Iris pigment epithelial cell (primary cell): ENCODE measurements around the gene NT5C1A.
A peak's percentile ranks its signal among the peaks of the same experiment; 100 is the strongest.

Experiments used
- DNase-seq: peaks from one replicate; pipeline ENCODE4 v3.0.0-alpha.2; 2011; ENCODE audit warnings: low read depth

The NT5C1A gene

GRCh38 chr1:39635871-39636210, 36.1 kb downstream of the NT5C1A start:
- no peak for DNase-seq

DNA sequence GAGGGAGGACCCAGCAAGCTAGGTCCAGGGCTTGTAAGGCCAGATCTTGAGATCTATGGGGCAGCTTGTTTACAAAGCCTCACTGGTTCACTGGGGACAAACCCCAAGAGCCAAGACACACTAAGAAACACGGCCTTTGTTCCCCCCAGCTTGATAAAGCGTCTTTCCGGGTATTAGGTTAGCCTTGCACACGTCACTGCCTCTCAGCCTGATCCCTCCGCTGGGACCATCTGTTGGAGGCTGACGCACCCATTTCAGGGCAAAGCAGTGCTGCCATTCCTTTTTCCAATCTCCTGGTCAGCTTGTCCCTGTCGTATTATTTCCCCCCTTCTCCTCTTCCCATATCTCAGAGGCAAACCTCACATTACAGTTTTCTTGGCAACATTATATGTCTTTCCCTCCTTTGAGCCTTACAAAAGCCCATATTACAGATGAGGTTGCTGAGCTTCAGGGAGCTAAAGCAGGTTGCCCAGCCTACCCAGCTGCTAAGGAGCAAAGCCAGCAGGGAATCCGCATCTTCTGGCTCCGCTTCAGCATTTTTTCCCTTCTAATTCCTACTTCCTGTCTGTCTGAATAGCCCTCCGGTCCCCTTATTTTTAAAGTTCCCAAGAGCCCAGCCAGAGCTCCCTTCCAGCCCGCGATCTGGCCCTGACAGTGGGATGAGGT, 36.6 kb downstream of the NT5C1A start:
- DNase-seq: no peak

DNA sequence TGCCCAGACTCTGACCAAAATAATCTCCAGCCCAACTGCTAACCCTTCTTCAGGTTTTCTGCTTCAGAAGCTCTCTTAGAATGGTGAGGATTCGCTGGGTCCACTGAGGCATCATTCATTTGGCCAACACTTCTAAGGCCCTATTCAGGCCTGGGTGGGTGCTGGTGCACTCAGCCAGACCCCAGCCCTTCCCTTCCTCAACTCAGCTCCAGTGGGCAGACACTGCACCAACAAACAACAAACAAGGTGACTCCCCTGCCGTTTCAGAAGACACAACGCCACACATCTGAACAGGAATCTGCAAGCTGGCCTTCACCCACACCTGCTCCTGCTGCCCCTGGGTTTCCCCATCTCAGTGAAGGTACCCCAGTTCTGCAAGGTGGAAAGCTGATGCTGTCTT, 38.5 kb downstream of the NT5C1A start:
- no peak for DNase-seq

DNA sequence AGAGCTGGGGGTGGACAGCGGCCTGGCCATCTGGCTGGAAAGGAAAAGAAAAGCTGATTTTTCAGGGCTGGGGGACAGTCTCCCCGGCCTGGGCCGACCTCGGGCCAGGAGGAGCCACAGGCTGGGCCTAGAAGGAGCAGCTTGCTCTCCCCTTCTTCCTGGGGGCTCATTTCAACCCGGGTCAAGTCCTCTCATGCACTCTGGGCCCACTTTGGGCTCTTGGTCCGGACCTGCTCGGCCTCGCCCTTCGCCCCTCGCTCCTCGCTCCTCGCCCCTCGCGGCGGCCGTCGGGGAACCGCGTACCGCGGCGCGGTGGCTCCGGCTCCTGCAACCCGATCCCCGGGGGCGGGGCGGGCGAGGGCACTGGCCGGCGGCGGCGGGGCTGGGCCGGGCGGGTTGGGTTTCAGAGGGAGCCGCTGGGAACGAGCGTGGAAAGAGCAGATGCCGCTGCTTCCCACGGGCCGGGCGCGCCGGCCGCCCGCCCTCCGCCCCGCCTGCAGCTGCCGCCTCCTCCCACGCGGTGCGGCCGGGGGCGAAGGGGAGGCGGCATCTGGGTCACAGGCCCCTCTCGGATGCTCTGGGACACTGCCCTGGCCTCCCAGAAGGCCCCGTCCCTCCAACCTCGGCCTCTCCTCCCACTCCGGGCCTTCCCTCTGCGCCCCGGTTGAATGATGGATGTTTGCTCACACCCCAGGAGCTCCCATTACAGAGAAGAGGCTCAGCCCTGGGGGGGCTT, 39.1 kb downstream of the NT5C1A start:
- DNase-seq: peak; percentile 73

DNA sequence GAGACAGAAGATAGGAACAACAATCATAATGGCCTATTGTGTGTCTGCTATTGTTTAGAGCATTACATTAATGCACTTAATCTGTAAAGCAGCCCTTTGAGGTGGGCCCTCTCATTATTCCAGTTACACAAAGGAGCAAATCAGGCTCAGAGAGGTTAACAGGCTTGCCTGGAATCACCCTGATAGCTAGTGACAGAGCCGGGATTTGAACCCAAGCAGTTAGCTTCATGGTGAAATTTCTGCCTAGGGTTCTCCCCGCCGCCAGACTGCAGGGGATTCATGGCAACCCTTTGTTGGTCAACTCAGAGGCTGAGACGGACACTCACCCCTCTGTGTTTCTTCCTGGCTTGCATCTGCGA, 39.6 kb downstream of the NT5C1A start:
- no peak for DNase-seq

- DNase-seq: no peak
Observed at GRCh38 chr1:39631361-39632322, 40.3 kb downstream of the NT5C1A start.

DNA sequence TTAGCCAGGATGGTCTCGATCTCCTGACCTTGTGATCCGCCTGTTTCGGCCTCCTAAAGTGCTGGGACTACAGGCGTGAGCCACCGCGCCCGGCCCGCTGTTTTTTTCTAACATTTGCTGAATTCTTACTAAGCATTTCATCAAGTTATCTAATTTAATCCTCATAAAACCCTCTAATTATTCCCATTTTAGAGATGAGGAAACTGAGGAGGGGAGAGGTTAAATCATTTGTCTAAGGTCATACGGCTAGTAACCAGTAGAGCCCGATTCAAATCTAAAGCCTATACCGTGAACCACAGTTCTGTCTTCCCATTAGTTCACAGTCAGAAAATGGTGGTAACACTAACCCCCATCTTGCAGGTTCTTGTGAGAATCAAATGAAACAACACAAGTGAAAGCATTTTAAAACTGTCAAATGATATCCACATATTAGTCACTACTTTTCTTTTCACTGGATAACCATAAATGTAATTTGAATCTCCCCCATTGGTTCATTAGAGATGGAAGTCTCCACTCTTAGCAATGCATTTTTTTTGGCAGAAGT, 43.0 kb downstream of the NT5C1A start:
- no peak for DNase-seq

- DNase-seq: no peak
Observed at GRCh38 chr1:39626646-39627045, 45.3 kb downstream of the NT5C1A start.

GRCh38 chr1:39625462-39626273, 46.2 kb downstream of the NT5C1A start:
- DNase-seq: peak; percentile 56

DNA sequence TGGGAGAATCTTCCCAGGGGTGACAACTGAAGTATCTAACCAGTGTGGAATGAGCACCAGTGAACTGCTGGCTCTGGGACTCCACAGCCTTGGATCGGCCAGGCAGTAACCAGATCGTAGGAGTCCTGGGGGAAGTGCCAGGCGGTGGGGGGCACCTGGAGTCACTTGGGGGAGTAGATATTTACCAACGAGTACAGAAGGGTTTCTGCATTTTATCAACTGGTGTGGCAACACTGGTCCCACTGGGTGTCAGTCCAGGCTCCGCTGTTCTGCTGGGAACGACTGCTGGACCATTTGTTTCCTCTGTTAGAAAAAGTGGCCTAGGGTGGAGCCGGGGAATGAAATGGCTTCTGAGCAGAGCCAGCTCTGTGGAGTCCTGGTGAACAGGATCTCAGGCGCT, 46.9 kb downstream of the NT5C1A start:
- no peak for DNase-seq

DNA sequence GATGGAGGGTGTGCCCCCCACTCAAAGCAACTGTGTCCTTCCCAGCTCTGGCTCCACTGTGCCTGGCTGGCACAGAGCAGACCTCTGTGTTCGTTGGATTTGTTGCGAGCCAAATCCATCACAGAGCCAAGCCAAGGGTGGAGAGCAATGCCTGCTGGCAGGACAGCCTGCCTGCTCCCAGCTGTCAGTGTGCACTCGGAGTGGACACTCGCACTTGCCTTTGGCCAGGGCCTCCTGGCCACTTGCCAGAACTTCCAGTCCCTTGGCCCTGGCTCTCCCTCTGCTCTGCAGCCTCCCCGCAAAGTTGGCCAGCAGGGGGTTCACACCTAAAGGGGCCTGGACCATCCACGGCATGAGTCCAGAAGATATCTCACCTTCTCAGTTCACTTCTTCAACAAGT, 48.9 kb downstream of the NT5C1A start:
- no peak for DNase-seq

DNA sequence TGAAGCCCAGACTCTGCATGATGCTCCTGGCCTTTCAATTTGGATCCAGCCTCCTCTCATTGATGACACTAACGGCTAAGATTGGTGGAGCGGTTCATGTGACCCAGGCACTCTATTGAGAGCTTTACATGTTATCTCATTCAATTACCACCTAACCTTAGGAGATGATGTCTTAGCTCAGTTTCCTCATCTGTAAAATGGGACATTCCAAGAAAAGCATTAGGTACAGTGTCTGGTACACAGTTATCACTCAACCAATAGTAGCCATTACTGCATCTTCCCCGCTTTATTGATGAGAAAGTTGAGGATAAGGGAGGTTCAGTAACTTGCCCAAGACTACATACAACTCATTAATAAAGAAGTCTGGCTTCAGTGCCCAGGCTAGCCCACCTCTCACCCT, 49.5 kb downstream of the NT5C1A start:
- no peak for DNase-seq

DNA sequence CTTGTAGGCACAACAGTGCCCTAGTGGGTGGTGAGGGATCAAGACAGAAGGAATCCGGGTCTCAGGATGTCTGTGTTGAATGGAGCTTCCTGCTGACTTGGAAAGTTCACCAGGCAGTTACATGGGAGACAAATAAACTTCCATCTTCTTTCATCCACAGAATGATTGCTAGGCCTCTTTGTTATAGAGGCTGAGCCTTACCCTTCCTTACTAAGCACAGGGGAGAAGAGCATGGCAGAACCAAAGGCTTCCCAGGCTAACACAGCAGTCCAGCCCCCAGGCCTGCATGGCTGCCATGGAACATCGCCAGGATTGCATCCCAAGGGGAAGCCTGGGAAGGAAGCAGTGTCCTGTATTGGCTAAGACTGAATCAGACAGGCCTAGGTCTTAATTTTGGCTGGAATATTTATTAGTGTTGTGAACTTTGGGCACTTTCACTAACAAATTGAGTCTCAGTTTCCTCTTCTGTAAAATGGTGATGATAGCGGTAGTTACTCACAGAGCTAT, 51.2 kb downstream of the NT5C1A start:
- DNase-seq: no peak

- no peak for DNase-seq
Observed at GRCh38 chr1:39617488-39618049, 54.3 kb downstream of the NT5C1A start.

- DNase-seq: no peak
Observed at GRCh38 chr1:39615086-39615673, 56.7 kb downstream of the NT5C1A start.

DNA sequence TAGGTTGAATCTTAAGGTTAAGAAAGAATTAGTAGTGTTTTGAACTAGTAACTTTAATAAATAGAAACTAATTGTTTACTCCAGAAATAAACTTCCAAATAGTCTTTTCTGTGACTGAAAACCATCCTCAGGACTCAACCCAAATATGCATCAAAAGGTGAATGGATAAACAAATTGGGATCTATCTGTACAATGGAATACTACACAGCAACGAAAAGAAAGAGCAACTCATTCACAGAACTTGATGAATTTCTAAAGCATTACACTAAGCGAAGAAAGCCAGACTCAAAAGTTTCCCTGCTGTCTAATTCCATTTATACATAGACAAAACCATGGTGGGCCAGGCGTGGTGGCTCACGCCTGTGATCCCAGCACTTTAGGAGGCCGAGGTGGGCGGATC, 57.4 kb downstream of the NT5C1A start:
- DNase-seq: no peak

DNA sequence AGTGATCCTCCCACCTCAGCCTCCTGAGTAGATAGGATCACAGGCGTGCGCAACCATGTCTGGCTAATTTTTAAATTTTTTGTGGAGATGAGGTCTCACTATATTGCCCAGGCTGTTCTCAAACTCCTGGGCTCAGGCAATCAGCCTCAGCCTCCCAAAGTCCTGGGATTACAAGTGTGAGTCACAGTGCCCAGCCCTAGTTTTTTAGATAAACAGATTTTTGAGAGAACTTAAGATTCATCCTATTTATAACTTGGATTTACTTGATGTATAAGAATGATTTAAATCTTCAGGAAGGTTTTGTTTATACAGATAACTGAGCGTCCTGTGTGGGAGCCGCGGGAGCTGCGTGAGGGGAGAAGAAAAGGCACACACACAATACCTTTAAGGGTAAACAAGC, 58.7 kb downstream of the NT5C1A start:
- DNase-seq: peak; percentile 50

DNA sequence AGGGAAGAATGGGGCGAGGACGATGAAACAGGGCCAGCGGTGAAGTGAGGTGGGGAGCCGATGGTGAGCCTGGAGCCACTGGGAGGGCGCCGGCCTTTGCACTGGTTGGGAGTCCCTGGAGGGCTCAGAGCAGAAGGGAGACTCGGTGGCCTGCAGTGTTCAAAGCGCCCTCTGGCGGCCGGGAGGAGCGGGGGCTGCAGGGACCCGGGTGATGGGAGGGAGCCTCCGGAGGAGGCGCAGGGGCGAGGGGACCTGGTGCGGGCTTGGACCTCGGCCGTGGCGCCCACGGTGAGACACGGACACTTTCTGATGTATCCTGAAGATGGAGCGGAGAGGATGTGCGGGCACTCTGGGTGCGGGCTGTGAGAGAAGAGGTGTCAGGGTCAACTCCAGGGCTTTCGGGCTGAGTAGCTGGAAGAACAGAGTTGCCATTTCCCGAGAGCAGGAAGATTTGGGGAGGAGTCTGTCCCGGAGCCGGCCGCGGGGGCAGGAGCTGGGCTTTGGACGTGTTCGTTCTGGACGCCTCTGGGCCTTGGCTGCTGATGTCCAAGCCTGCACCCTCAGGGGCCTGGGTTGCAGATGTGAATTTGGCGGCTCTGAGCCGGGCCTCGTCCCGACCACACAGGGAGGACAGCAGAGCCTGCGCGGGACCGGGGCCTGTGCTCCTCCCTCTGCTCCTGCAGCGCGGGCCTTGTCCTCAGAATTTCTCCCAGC, 62.1 kb downstream of the NT5C1A start:
- DNase-seq: no peak
